Activated CD4-positive, alpha-beta T cell treated with anti-CD3 and anti-CD28 coated beads, Interleukin-2, amount 10 ng/mL, durations not matched to agents 24 days and 14 days (primary cell): ENCODE measurements around the gene GXYLT1. TPM values are rescaled to one million over a fixed set of nuclear protein-coding genes. Genes with fewer than 3 reads are reported as not detected.

Experiments used
- DNase-seq: peaks from one replicate; pipeline ENCODE4 v3.0.0; 2022
- H3K27ac Mint-ChIP-seq: one replicate; pipeline ENCODE4 v1.8.0; 2022; ENCODE audit warnings: mild to moderate bottlenecking, mixed read lengths
- H3K27me3 Mint-ChIP-seq: one replicate; pipeline ENCODE4 v1.8.0; 2022; ENCODE audit warnings: mixed read lengths
- H3K36me3 Mint-ChIP-seq: one replicate; pipeline ENCODE4 v1.8.0; 2022; ENCODE audit warnings: low read depth, mild to moderate bottlenecking, mixed read lengths
- H3K4me1 Mint-ChIP-seq: one replicate; pipeline ENCODE4 v1.8.0; 2021; ENCODE audit warnings: mixed read lengths
- H3K4me3 Mint-ChIP-seq: one replicate; pipeline ENCODE4 v1.8.0; 2022; ENCODE audit warnings: mild to moderate bottlenecking, moderate library complexity, mixed read lengths
- H3K9me3 Mint-ChIP-seq: one replicate; pipeline ENCODE4 v1.8.0; 2021; ENCODE audit warnings: mixed read lengths
- intact Hi-C: fragments of 100-400 bp; cut with micrococcal nuclease; formaldehyde crosslinking; loops from one replicate; pipeline ENCODE4 v1.15.1; 2023
- total RNA-seq: library from RNA; stranded (reverse); gene quantifications from 2 replicates; pipeline ENCODE4 v1.2.3, GENCODE V29; 2022

GXYLT1 gene
- total RNA-seq, 1 donor from 2014 or later: 10.5 TPM

DNA sequence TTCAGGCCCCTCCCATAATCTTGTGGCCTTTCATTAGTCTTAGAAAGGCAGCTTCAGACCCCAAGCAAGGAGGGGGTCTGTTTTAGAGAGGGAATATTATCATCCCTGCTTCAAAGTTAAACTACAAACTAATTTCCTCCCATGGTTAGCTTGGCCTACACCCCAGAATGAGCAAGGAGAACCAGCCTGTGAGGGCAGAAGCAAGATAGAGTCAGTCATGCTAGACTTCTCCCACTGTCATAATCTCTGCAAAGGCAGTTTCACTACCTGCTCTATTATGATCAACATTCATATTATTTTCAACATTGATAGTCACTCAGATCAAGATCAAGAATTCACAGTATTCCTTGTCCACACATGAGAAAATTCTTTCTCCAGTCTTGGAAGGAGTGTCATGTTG is 105.1 kb downstream of the GXYLT1 start:
- Mint-ChIP-seq H3K9me3 (no peaks in the 10 kb centered on the region), H3K4me1 (no peaks in the 10 kb centered on the region), H3K4me3 (no peak overlapping the region), H3K27me3 (peaks cover 7% of the 10 kb centered on the region), H3K36me3 (no peaks in the 10 kb centered on the region), H3K27ac (no peak overlapping the region)
- DNase-seq: no peak
- intact Hi-C loops: no loop called here

DNA sequence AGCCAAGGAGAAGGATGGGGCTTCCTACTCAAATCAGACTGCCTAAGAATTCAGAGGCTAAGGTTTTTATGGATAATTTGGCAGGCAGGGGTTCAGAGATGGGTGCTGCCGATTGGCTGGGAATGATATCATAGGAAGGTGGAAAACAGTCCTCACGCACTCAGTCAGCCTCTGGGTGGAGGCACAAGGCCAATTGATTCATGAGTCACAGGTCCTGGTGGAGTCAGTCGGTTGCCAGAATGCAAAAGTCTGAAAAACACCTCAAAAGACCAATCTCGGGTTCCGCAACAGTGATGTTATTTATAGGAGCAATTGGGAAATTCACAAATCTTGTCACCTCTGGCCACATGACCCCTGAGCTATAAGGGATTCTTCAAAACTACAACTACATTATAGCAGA is 105.5 kb downstream of the GXYLT1 start:
- Mint-ChIP-seq H3K27me3 (peaks cover 7% of the 10 kb centered on the region), H3K27ac (no peak overlapping the region), H3K9me3 (no peaks in the 10 kb centered on the region), H3K36me3 (no peaks in the 10 kb centered on the region), H3K4me3 (no peak overlapping the region), H3K4me1 (no peaks in the 10 kb centered on the region)
- no peak for DNase-seq
- intact Hi-C loops: no loop called here

DNA sequence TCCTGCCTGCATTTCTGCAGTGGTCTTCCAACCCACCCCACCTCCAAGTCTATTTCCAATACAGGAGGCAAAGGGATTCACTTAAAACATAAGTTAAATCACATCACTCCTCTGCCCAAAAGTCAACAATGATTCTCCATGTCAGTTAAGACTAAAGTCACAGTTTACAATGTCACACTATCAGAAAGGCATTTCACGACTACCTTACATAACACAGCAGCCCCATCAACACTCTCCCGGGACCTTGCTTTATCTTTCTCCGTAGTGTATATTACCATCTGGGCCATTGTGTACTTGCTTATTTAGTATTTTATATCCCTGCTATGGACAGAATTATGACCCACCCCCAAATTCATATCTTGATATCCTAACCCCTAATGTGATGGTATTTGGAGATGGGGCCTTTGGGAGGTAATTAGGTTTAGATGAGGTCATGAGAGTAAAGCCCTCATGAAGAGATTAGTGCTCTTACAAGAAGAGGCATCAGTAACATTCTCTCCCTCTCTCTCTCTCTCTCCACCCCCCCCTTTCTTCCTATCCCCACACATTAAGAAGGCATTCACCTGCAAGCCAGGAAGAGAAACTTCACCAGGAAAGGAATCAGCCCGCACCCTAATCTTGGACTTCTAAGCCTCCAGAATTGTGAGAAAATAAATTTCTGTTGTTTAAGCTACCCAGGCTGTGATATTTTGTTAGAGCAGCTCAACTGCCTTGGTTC is 112.7 kb downstream of the GXYLT1 start:
- Mint-ChIP-seq H3K36me3 (no peaks in the 10 kb centered on the region), H3K27ac (no peak overlapping the region), H3K9me3 (no peaks in the 10 kb centered on the region), H3K4me1 (no peaks in the 10 kb centered on the region), H3K27me3 (peaks cover 7% of the 10 kb centered on the region), H3K4me3 (no peak overlapping the region)
- DNase-seq: no peak
- intact Hi-C loops: no loop called here

Other genes with a start within 250 kb of the GXYLT1 start
- gene YAF2, start 93.4 kb upstream of the GXYLT1 start, total RNA-seq: 40.7 and 47.1 TPM in 2 replicates
- 55.8 and 62.0 TPM in 2 replicates for gene ZCRB1, start 181.2 kb upstream of the GXYLT1 start, total RNA-seq
- gene PPHLN1, start 181.3 kb upstream of the GXYLT1 start, total RNA-seq: 92.3 and 97.5 TPM in 2 replicates